Left lung (tissue), 10 donors: ENCODE results near the gene PRRC2A. TPM values are rescaled to one million over a fixed set of nuclear protein-coding genes. Genes with fewer than 3 reads are reported as not detected.

Experiments
- ATAC-seq: fragments of 200-7000 bp; cut with Tn5 transposase; one replicate; pipeline ENCODE4 v1.9.1; 2020; ENCODE audit warnings: moderate library complexity
- DNase-seq, 4 donors: peaks; one replicate each; pipeline ENCODE4 v3.0.0-alpha.2; 2013 to 2020
- H3K27ac ChIP-seq, 2 donors: fragments of 200-600 bp; sonication (generic) in 1 of 2; one replicate each; pipeline versions ENCODE4 v1.5.0 to v1.8.0; 2020 to 2021
- H3K27me3 ChIP-seq, 2 donors: fragments of 200-600 bp; sonication (generic) in 1 of 2; one replicate each; pipeline versions ENCODE4 v1.5.0 to v1.8.0; 2020 to 2021
- H3K36me3 ChIP-seq, 2 donors: fragments of 200-600 bp; sonication (generic) in 1 of 2; one replicate each; pipeline versions ENCODE4 v1.5.0 to v1.8.0; 2020 to 2021
- H3K4me1 ChIP-seq, 2 donors: fragments of 200-600 bp; one replicate each; pipeline ENCODE4 v1.8.0; 2021
- H3K4me3 ChIP-seq, 2 donors: fragments of 200-600 bp; sonication (generic) in 1 of 2; one replicate each; pipeline versions ENCODE4 v1.5.0 to v1.8.0; 2020 to 2021; ENCODE audit warnings: mild to moderate bottlenecking in 1 of 2
- H3K9me3 ChIP-seq, 2 donors: fragments of 200-600 bp; sonication (generic) in 1 of 2; one replicate each; pipeline versions ENCODE4 v1.5.0 to v1.8.0; 2020 to 2021
- CTCF ChIP-seq, 2 donors: fragments of 200-600 bp; sonication (generic) in 1 of 2; IDR thresholded peaks; one replicate each; pipeline versions ENCODE4 v1.5.0 to v1.8.0; 2021; ENCODE audit warnings: antibody characterized with exemption in 2 of 2
- intact Hi-C, 2 donors: fragments of 100-400 bp; cut with DNase I; formaldehyde crosslinking; loops; one replicate each; pipeline versions ENCODE4 v1.11.2 to v1.14.2; 2022
- polyA plus RNA-seq, 6 donors: library from polyadenylated mRNA; unstranded; fragments of 120-200 nt; gene quantifications; one replicate each; pipeline ENCODE4 v1.2.1, GENCODE V29; 2013; ENCODE audit not compliant: insufficient read length in 6 of 6
- total RNA-seq, 2 donors: library from RNA; stranded (reverse); fragmentation: NEBNext Ultra II Directional; extraction: Animal tissue kit (Norgen Biotek cat#: 25700); gene quantifications; one replicate each; pipeline ENCODE4 v1.2.1, GENCODE V29; 2021
- donor health status: DM: no; HTN: yes; CAD: no.
- donor health status: DM: no; HTN: no; CAD: no.

The PRRC2A gene
- total and polyA plus RNA-seq, 8 donors = 130 to 201 (median 164) TPM

GRCh38 chr6:31614684-31615578, 5.6 kb upstream of the PRRC2A start, which contains the start of gene AIF1:
TSS of gene AIF1 (plus strand) at chr6:31615234. CDS start at chr6:31615330, 96 bp downstream.
- peak within 1 kb of the TSS in 1 of 2 donors; percentile 51 for H3K4me3 ChIP-seq
- TF ChIP-seq CTCF (IDR thresholded peaks at IDR 0.05) = no peak
- H3K9me3 ChIP-seq = no peaks in the 10 kb centered on the region
- H3K36me3 ChIP-seq = no peaks in the 10 kb centered on the region
- peak within 1 kb of the TSS; percentile 26 to 89 for H3K27ac ChIP-seq
- DNase-seq (peak in 1 of 4 donors; percentile 55), ATAC-seq (peak; percentile 19)
- H3K4me1 ChIP-seq = peaks cover 0 to 35% of the 10 kb centered on the region in 2 donors
- intact Hi-C loops = no loop called here
- no peaks in the 10 kb centered on the region for H3K27me3 ChIP-seq

- Histone ChIP-seq H3K4me1 (peaks cover 0 to 35% of the 10 kb centered on the region in 2 donors), H3K9me3 (no peaks in the 10 kb centered on the region), H3K27ac (peak overlapping the region; percentile 13 to 89), H3K4me3 (peak overlapping the region in 1 of 2 donors; percentile 51), H3K27me3 (no peaks in the 10 kb centered on the region), H3K36me3 (no peaks in the 10 kb centered on the region)
- DNase-seq (peak in 1 of 4 donors; percentile 84), ATAC-seq (no peak)
- no peak for TF ChIP-seq CTCF (IDR thresholded peaks at IDR 0.05)
- intact Hi-C loops = no loop called here
These were observed 4.8 kb upstream of the PRRC2A start for GRCh38 chr6:31615748-31616147.

GRCh38 chr6:31617010-31617409, 3.5 kb upstream of the PRRC2A start:
- H3K4me1 ChIP-seq = peaks cover 7 to 44% of the 10 kb centered on the region in 2 donors
- no peak for ATAC-seq
- no peak for DNase-seq
- no peak for TF ChIP-seq CTCF (IDR thresholded peaks at IDR 0.05)
- no peaks in the 10 kb centered on the region for H3K27me3 ChIP-seq
- peak overlapping the region in 1 of 2 donors; percentile 51 for H3K4me3 ChIP-seq
- H3K27ac ChIP-seq = no peak overlapping the region
- no peaks in the 10 kb centered on the region for H3K36me3 ChIP-seq
- no peaks in the 10 kb centered on the region for H3K9me3 ChIP-seq
- intact Hi-C loops = no loop called here

- peak; percentile 97 to 100 (median 99) for DNase-seq
- intact Hi-C loops = no loop called here
- TF ChIP-seq CTCF (IDR thresholded peaks at IDR 0.05) = peak in 1 of 2 donors; percentile 9
- H3K4me3 ChIP-seq = peak overlapping the region; percentile 47 to 85
- H3K27me3 ChIP-seq = no peaks in the 10 kb centered on the region
- peak; percentile 93 for ATAC-seq
- no peaks in the 10 kb centered on the region for H3K9me3 ChIP-seq
- peak overlapping the region; percentile 97 to 98 for H3K27ac ChIP-seq
- H3K36me3 ChIP-seq = peaks cover 0 to 23% of the 10 kb centered on the region in 2 donors
- H3K4me1 ChIP-seq = peaks cover 17 to 47% of the 10 kb centered on the region in 2 donors
These were observed 520 bp upstream of the PRRC2A start for GRCh38 chr6:31619805-31620585.
